ENCODE data around the gene TMEM63C.
A peak's percentile ranks its signal among the peaks of the same experiment; 100 is the strongest.

The TMEM63C gene

DNA sequence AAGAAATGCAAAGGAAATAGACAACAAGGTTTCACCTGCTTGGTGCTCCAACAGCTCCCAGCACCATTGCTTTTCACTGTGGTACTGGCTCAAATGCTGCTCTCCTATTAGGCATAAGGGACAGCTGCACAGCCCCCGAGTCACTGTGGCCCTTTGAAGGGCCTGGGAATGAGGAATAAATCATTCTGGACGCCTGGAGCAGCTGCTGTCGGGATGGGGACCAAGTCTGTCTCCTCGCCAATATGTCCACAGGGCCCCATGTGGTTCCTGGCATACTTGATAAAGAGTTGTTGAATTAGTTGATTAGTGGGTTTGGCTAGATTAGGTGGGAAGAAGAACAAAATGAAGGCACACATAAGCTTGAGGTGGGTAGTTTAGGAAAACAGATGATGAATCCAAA, 102.5 kb downstream of the TMEM63C start:
- peak; percentile 94 to 97 for DNase-seq

DNA sequence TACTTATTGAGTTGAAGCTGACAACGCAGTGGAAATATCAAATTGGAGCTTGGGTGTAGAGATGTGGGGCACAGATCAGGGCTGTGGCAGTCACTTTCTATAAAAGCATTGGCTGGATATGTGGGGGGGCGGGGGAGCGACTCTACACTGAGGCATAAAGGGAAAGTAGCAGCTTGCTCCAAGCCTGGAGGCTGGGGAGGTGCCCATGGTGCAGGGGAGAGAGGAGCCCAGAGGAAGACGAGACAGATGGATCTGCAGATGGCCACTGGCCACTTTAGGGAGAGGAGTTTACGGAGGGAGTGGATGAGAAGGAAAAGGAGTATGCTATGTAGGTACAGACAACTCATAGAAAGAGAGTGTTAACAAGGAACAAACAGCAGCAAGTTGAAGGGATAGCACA, 102.9 kb downstream of the TMEM63C start:
- DNase-seq = peak; percentile 100

DNA sequence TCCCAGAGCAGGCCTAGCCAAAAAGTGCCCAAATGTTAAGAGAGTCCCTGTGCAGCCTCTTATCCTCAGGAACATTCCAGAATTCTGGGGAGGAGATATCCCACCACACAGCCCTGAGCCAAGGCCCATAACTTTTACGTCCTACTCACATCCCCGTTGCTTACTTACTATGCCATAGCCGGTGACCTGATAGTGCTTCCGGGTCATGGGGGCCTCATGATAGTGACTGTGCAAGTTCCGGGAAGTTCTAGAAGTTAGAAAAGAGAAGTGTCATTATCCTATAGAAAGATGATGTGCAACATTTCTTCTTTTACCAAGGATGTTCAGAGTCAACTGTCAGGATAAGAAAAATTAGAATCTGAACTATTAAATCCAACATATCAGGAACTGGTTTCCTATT, 105.0 kb downstream of the TMEM63C start:
- DNase-seq = no peak

DNA sequence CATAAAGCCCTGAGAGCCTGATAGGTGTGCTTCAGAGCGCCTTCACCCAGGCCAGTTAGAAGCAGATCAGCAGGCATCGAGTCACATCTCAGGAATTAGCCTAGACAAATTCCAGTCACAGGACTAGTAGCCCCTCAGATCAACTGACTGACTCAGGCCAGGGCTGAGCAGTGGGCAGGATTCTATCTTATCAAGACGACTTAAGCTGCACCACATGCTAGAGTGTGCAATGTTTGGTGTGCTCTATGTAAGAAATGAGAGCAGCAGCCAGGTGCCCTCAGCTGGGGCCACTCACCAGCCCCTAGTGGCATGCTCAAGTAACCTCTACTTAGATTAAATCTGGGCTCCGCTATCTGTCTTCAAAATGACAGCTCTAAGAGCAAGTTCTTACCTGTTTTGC, 109.1 kb downstream of the TMEM63C start:
- DNase-seq = peak in 1 of 2 experiments; percentile 60

DNA sequence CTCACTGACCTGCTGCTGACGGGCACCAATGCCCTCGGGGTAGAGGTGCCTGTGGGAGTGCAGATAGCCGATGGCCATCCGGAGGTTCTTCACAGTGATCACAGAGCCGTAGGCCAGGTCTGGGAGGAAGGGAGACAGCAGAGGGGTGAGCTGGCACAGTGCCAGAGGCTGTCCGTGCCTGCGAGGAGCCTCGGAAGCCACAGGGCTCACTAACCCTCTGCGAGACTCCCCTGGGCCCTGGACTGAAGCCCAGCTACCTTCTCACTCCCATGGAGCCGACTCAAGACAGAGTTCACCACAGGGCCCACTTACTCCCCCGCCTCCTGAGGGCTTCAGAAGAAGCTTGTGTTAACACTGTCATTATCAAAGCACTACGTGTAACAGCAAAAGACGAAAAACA, 114.6 kb downstream of the TMEM63C start:
- DNase-seq = no peak

DNA sequence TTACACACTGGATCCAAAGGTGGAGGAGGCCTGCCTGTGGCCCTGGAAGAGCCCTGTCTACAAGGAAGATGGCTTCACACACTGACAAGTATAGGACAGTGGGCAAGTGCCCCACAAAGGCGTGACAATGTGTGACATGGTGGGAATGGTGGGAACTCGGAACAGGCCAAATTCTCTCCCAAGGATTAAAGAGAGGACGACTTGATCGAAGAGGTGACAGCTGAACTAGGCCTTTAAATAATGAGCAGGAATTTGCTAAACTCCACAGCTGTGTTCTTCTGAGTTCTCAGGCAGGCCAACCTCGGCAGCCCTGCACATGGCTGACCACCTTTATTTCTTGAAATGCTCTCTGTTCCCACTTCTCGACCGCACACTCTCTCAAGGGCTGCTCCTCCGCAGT, 115.3 kb downstream of the TMEM63C start:
- DNase-seq = no peak

DNA sequence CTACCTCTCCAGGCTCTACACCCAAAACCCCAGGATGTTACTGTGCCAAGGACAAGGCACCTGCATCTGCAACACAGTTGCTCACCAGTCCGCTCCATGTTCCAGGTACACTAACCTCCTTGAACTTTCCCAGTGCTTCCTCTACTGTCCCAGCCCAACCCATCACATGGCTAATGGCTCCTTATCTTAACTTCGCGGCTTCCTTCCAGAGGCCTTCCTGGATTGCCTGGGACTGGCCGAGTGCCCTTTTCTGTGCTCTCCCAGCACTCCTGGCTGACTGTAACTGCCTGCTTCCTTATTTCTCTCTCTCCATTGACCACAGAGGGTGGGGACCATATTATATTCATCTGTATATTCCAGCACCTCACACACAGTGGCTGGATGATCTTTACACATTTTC, 118.2 kb downstream of the TMEM63C start:
- no peak for DNase-seq

DNA sequence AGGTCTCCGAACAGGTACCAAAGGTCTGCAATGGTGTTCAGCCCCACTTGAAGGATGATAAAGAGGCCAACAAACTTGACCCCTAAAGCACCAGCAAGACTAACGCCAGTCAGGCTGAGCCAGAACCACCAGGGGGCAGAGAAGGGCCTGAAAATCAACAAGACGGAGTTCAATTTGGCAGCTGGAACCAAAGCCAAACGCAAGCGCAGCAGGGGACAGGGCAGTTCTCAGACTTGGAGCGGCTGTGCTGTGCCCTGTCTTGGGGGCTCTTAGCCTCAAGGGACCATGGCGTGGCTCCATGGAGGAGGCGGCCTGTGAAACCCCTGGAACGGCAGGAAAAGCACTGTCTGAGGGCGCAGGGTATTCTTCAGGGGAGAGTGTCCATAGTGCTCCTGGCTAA, 119.5 kb downstream of the TMEM63C start:
- peak; percentile 83 to 91 for DNase-seq

DNA sequence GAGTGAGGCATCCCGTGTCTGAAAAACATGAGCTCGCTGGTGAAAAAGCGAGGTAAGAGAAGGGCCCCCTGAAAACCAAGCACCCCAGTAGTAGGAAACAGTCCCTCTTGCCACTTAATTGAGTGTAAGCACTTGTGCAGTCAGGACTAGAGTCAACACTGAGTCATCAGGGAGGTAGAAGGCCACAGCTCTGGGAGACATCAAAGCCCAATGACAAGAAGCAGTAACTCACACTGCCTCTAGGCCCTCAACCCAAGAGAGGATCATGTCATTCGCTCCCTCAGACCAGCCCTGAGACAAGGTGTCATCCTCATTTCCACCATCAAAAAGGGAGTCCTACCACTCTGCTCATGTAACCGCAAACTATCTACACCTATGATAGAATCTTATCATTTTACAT, 121.3 kb downstream of the TMEM63C start:
- DNase-seq = no peak

DNA sequence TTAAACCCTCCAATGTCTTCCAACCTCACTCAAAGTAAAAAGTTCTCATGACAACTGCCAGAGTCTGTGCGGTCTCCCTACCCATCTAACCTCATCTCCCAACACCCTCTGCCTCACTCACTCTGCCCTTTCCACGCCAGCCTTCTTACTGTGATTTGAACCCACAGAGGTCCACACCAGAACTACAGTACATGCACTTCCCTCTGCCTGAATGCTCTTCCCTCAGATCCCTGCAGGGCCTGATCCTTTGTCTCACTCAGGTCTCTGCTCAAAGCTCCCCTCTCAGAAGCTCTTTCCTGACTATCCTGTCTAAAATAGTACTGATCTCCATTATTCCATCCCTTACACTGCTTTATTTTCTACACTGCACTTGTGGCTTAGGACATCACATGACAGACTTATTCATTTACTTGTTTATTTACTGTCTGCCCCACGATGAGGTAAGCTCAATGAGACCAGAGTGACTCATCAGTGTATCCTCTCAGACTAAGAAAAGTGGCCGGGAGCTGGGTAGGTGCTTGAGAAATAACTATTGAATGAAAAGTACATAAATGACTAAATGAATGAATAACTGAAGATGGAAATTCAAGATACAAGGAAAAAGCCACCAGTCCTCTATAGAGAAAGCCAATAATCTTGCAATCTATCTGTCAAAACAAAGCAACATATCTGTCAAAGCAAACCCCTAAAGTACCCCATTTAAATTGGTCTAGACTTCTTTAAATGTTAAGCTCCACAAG, 122.0 kb downstream of the TMEM63C start:
- no peak for DNase-seq

DNA sequence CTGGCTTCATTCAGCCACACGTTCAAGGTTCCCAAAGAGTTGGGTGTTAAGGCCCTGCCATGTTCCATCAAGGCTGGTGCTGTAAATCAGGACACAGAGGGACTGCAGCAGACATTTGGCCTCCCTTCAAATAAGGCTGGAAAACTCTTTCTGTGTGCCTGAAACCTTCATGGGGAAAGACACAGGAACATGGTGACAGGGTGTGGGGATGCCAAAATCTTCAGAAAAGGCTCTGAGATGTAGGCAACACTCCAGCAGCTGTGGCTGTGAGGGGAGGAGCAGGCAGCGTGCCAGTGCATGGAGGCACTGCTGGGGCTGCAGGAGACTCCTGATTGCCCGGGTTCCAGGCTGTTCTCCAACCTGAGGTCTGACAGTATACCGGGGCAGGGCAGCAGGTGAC, 124.1 kb downstream of the TMEM63C start:
- no peak for DNase-seq

DNA sequence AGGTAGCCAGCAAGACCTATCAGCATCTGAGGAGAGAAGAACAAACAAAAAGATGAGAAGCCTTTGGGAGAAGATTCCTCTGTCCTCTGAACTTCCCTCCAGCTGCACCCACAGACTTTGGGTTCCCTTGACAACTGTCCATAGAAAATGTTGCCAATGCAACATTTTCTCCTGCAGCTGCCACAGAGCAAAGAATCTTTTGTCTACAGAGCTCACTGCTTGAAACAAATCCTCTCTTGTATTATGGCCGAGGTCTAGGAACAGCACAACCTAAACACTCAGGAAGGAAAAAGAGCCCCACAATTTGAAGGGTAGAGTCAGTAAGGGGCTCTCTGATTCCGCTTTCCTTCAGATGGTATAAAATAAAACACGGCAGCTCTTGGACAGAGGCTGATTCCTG, 124.8 kb downstream of the TMEM63C start:
- no peak for DNase-seq

DNA sequence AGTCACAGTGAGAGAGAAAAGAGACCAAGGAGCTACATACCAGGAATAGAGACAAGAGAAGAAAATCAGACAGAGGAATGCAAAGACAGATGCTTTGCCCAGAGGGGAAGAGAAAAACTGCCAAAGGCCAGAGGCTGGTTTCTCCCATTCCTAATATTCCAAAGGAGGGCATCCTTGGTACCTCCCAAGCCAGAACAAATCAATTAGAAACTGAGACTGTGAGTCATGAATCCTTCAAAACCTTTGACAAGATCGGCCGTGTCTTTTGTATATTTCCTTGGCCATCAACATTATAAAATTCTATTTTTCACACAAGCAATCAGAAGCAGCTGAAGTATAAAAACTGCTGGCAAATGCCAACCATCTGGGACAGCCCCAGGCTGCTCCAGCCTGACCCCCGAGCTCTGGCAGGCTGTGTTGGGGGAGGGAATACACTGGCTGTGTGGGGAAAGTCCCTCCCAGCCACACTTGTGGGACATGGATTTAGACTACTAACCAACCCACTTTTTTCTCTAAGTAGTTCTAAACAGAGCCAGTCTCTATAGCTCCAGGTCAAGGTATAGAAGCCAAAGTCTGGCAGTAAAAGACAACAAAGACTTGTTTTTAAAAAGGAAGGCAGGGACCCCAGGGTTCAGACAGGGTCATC, 125.4 kb downstream of the TMEM63C start:
- peak in 1 of 2 experiments; percentile 59 for DNase-seq
